IPS-15b (cell line): Measurements from ENCODE around the gene MSANTD4.
A peak's percentile ranks its signal among the peaks of the same experiment; 100 is the strongest.
"Not testable (repeated sequence)": the region's sequence is repeated elsewhere in the genome, so short reads cannot be mapped to it uniquely, and the experiment has no call there.

Experiments
- H3K27me3 ChIP-seq: one replicate; pipeline ENCODE4 v1.6.1; 2013; ENCODE audit warnings: low read length; ENCODE audit not compliant: control insufficient read depth, insufficient read depth
- H3K36me3 ChIP-seq: one replicate; pipeline ENCODE4 v1.6.1; 2013; ENCODE audit warnings: low read length; ENCODE audit not compliant: control insufficient read depth, insufficient read depth
- H3K4me1 ChIP-seq: one replicate; pipeline ENCODE4 v1.6.1; 2013; ENCODE audit warnings: mild to moderate bottlenecking, low read length; ENCODE audit not compliant: control insufficient read depth, insufficient read depth
- H3K4me3 ChIP-seq: one replicate; pipeline ENCODE4 v1.5.1; 2013; ENCODE audit warnings: low read depth, low read length
- H3K9ac ChIP-seq: one replicate; pipeline ENCODE4 v1.6.1; 2013; ENCODE audit warnings: low read depth, mild to moderate bottlenecking, low read length
- H3K9me3 ChIP-seq: one replicate; pipeline ENCODE4 v1.6.1; 2013; ENCODE audit warnings: mild to moderate bottlenecking, low read length; ENCODE audit not compliant: control insufficient read depth, insufficient read depth

MSANTD4 gene

GRCh38 chr11:106021967-106022794, at the start of gene MSANTD4:
Gene MSANTD4 (minus strand): TSS chr11:106022240. CDS start chr11:106010917, 11,323 bp downstream.
- Histone ChIP-seq H3K9ac (peak within 1 kb of the TSS; percentile 66), H3K4me3 (peak within 1 kb of the TSS; percentile 92), H3K27me3 (no peaks in the 10 kb centered on the region), H3K4me1 (peaks cover 14% of the 10 kb centered on the region), H3K36me3 (no peaks in the 10 kb centered on the region), H3K9me3 (no peaks in the 10 kb centered on the region)

- Histone ChIP-seq H3K4me3 (no peak overlapping the region), H3K36me3 (no peaks in the 10 kb centered on the region), H3K9ac (no peak overlapping the region), H3K27me3 (no peaks in the 10 kb centered on the region), H3K4me1 (peaks cover under 1% of the 10 kb centered on the region), H3K9me3 (no peaks in the 10 kb centered on the region)
Measured at GRCh38 chr11:106070606-106071005, 48.6 kb upstream of the MSANTD4 start.

- Histone ChIP-seq H3K9me3 (no peaks in the 10 kb centered on the region), H3K36me3 (no peaks in the 10 kb centered on the region), H3K4me1 (no peaks in the 10 kb centered on the region), H3K9ac (no peak overlapping the region), H3K27me3 (no peaks in the 10 kb centered on the region), H3K4me3 (no peak overlapping the region)
Measured at GRCh38 chr11:106063009-106063408, 41.0 kb upstream of the MSANTD4 start.

GRCh38 chr11:106061954-106062949, 40.2 kb upstream of the MSANTD4 start:
- no peak overlapping the region for H3K4me3 ChIP-seq
- no peaks in the 10 kb centered on the region for H3K36me3 ChIP-seq
- no peaks in the 10 kb centered on the region for H3K9me3 ChIP-seq
- no peaks in the 10 kb centered on the region for H3K4me1 ChIP-seq
- H3K27me3 ChIP-seq = no peaks in the 10 kb centered on the region
- H3K9ac ChIP-seq = no peak overlapping the region

GRCh38 chr11:106061249-106061784, 39.3 kb upstream of the MSANTD4 start:
- no peaks in the 10 kb centered on the region for H3K36me3 ChIP-seq
- H3K27me3 ChIP-seq = no peaks in the 10 kb centered on the region
- H3K9me3 ChIP-seq = no peaks in the 10 kb centered on the region
- H3K9ac ChIP-seq = no peak overlapping the region
- no peaks in the 10 kb centered on the region for H3K4me1 ChIP-seq
- no peak overlapping the region for H3K4me3 ChIP-seq

GRCh38 chr11:106059617-106060016, 37.6 kb upstream of the MSANTD4 start:
- Histone ChIP-seq H3K9ac (no peak overlapping the region), H3K36me3 (no peaks in the 10 kb centered on the region), H3K9me3 (no peaks in the 10 kb centered on the region), H3K4me3 (no peak overlapping the region), H3K27me3 (no peaks in the 10 kb centered on the region), H3K4me1 (no peaks in the 10 kb centered on the region)

- not testable (repeated sequence) for H3K36me3 ChIP-seq, H3K27me3 ChIP-seq, H3K4me3 ChIP-seq, H3K9me3 ChIP-seq, H3K9ac ChIP-seq, H3K4me1 ChIP-seq
Measured at GRCh38 chr11:106058377-106058776, 36.3 kb upstream of the MSANTD4 start.

GRCh38 chr11:106051103-106051502, 29.1 kb upstream of the MSANTD4 start:
- H3K4me3 ChIP-seq = no peak overlapping the region
- no peaks in the 10 kb centered on the region for H3K9me3 ChIP-seq
- no peaks in the 10 kb centered on the region for H3K36me3 ChIP-seq
- H3K9ac ChIP-seq = no peak overlapping the region
- H3K4me1 ChIP-seq = no peaks in the 10 kb centered on the region
- H3K27me3 ChIP-seq = no peaks in the 10 kb centered on the region

- Histone ChIP-seq H3K27me3 (no peaks in the 10 kb centered on the region), H3K4me3 (no peak overlapping the region), H3K9me3 (no peaks in the 10 kb centered on the region), H3K36me3 (no peaks in the 10 kb centered on the region), H3K9ac (no peak overlapping the region), H3K4me1 (no peaks in the 10 kb centered on the region)
Measured at GRCh38 chr11:106049727-106050476, 27.9 kb upstream of the MSANTD4 start.

GRCh38 chr11:106047631-106048030, 25.6 kb upstream of the MSANTD4 start:
- H3K4me1 ChIP-seq = no peaks in the 10 kb centered on the region
- no peaks in the 10 kb centered on the region for H3K36me3 ChIP-seq
- H3K9ac ChIP-seq = no peak overlapping the region
- no peaks in the 10 kb centered on the region for H3K9me3 ChIP-seq
- no peaks in the 10 kb centered on the region for H3K27me3 ChIP-seq
- no peak overlapping the region for H3K4me3 ChIP-seq

GRCh38 chr11:106043540-106043939, 21.5 kb upstream of the MSANTD4 start:
- H3K4me1 ChIP-seq = no peaks in the 10 kb centered on the region
- H3K4me3 ChIP-seq = no peak overlapping the region
- no peak overlapping the region for H3K9ac ChIP-seq
- no peaks in the 10 kb centered on the region for H3K27me3 ChIP-seq
- no peaks in the 10 kb centered on the region for H3K36me3 ChIP-seq
- no peaks in the 10 kb centered on the region for H3K9me3 ChIP-seq
